ENCODE results near the gene EPHA5. TPM values are rescaled to one million over a fixed set of nuclear protein-coding genes. Genes with fewer than 3 reads are reported as not detected.
"Not testable (repeated sequence)": the region's sequence is repeated elsewhere in the genome, so short reads cannot be mapped to it uniquely, and the experiment has no call there.

The EPHA5 gene
- total RNA-seq, 1 experiment from 2014 or later, result 0.04 TPM

- TF ChIP-seq AFF4 (CRISPR knock-in tag; IDR thresholded peaks at IDR 0.05; ENCODE audit: borderline replicate concordance) (no peak), ZBTB43 (CRISPR knock-in tag; IDR thresholded peaks at IDR 0.05) (no peak), CREM (CRISPR knock-in tag; IDR thresholded peaks at IDR 0.05) (no peak), PREB (CRISPR knock-in tag; IDR thresholded peaks at IDR 0.05; ENCODE audit: borderline replicate concordance) (no peak), ZNF232 (CRISPR knock-in tag; IDR thresholded peaks at IDR 0.05) (no peak), NFE2L1 (CRISPR knock-in tag; IDR thresholded peaks at IDR 0.05) (no peak), NFATC4 (CRISPR knock-in tag; IDR thresholded peaks at IDR 0.05) (no peak), SMAD3 (CRISPR knock-in tag; IDR thresholded peaks at IDR 0.05; ENCODE audit: borderline replicate concordance) (no peak)
Measured at GRCh38 chr4:65310586-65310985, 359.7 kb downstream of the EPHA5 start (continued).

- ATAC-seq; H3K4me3 Mint-ChIP-seq; DNase-seq (ENCODE audit: low spot score); H3K9me3 Mint-ChIP-seq; CTCF ChIA-PET; H3K27ac Mint-ChIP-seq; H3K36me3 Mint-ChIP-seq; H3K27me3 Mint-ChIP-seq (ENCODE audit: low read depth); H3K4me1 Mint-ChIP-seq: not testable (repeated sequence)
- POLR2A ChIA-PET, result interaction anchor here (0.7 kb wide), 1 partner anchor 258 kb away, joined by 3 read pairs; no protein-coding TSS in a partner anchor
Measured at GRCh38 chr4:65308626-65309025, 361.7 kb downstream of the EPHA5 start.

GRCh38 chr4:65302145-65302544 lies 368.1 kb downstream of the EPHA5 start:
- CTCF ChIA-PET, result no interaction called here
- POLR2A ChIA-PET, result no interaction called here
- TF ChIP-seq PRRX2 (CRISPR knock-in tag; IDR thresholded peaks at IDR 0.05), result no peak
- TF ChIP-seq OVOL2 (CRISPR knock-in tag; IDR thresholded peaks at IDR 0.05; ENCODE audit: borderline replicate concordance), result no peak
- no peak for TF ChIP-seq ZNF416 (CRISPR knock-in tag; IDR thresholded peaks at IDR 0.05)
- TF ChIP-seq SMAD3 (CRISPR knock-in tag; IDR thresholded peaks at IDR 0.05; ENCODE audit: borderline replicate concordance), result no peak
- no peak for TF ChIP-seq KAT7 (CRISPR knock-in tag; IDR thresholded peaks at IDR 0.05; ENCODE audit: borderline replicate concordance)
- TF ChIP-seq CREM (CRISPR knock-in tag; IDR thresholded peaks at IDR 0.05), result no peak
- TF ChIP-seq AFF4 (CRISPR knock-in tag; IDR thresholded peaks at IDR 0.05; ENCODE audit: borderline replicate concordance), result no peak
- no peak overlapping the region for H3K4me3 Mint-ChIP-seq
- no peaks in the 10 kb centered on the region for H3K36me3 Mint-ChIP-seq
- ATAC-seq, result no peak
- no peak overlapping the region for H3K27ac Mint-ChIP-seq
- H3K27me3 Mint-ChIP-seq (ENCODE audit: low read depth), result no peaks in the 10 kb centered on the region
- DNase-seq (ENCODE audit: low spot score), result no peak
- no peaks in the 10 kb centered on the region for H3K4me1 Mint-ChIP-seq
- no peaks in the 10 kb centered on the region for H3K9me3 Mint-ChIP-seq

Data from WTC11 (cell line).